Measurements from ENCODE around the gene RSRP1.
"Not testable (repeated sequence)": the region's sequence is repeated elsewhere in the genome, so short reads cannot be mapped to it uniquely, and the experiment has no call there.

Gene RSRP1

GRCh38 chr1:25278358-25278757 is 31.1 kb upstream of the RSRP1 start:
- H3K4me1 ChIP-seq (ENCODE audit: control insufficient read depth in 1 of 2, insufficient read depth in 2 of 2, low read length in 2 of 2): not testable (repeated sequence)

GRCh38 chr1:25277295-25277694 is 30.0 kb upstream of the RSRP1 start:
- not testable (repeated sequence) for H3K27ac ChIP-seq (ENCODE audit: low read depth, low read length); H3K9me3 ChIP-seq (ENCODE audit: control insufficient read depth in 1 of 2, low read length in 2 of 2); H3K9ac ChIP-seq (ENCODE audit: low read depth in 1 of 2, low read length in 2 of 2); H3K4me1 ChIP-seq (ENCODE audit: control insufficient read depth in 1 of 2, insufficient read depth in 2 of 2, low read length in 2 of 2); H3K36me3 ChIP-seq (ENCODE audit: control insufficient read depth in 1 of 2, insufficient read depth in 2 of 2, low read length in 2 of 2); H3K27me3 ChIP-seq (ENCODE audit: control insufficient read depth in 1 of 2, insufficient read depth in 2 of 2, low read length in 2 of 2); H3K4me3 ChIP-seq (ENCODE audit: low read depth in 1 of 2, low read length in 2 of 2)

More at GRCh38 chr1:25278358-25278757, 31.1 kb upstream of the RSRP1 start:
- H3K9me3 ChIP-seq (ENCODE audit: control insufficient read depth in 1 of 2, low read length in 2 of 2); H3K4me3 ChIP-seq (ENCODE audit: low read depth in 1 of 2, low read length in 2 of 2); H3K36me3 ChIP-seq (ENCODE audit: control insufficient read depth in 1 of 2, insufficient read depth in 2 of 2, low read length in 2 of 2); H3K27ac ChIP-seq (ENCODE audit: low read depth, low read length); H3K27me3 ChIP-seq (ENCODE audit: control insufficient read depth in 1 of 2, insufficient read depth in 2 of 2, low read length in 2 of 2); H3K9ac ChIP-seq (ENCODE audit: low read depth in 1 of 2, low read length in 2 of 2): not testable (repeated sequence)

DNA sequence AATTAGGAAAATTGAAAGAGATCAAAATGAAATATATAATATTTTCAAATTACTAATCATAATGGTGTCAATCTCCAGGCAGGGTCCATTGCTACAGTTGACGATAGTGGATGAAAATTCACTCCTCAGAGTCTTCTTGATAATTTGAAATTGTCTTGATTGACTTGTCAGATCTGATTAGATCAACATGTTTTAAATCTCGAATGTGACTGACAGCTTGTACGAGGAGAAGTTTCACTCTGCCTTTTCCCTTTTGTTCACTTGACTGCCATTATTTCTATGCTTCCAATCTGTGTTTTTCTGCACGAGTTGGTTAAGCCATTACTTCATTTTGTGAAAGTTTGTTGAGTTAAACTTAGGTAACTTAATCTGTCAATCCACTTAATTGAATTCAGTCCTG is 28.4 kb upstream of the RSRP1 start:
- not testable (repeated sequence) for H3K9ac ChIP-seq (ENCODE audit: low read depth in 1 of 2, low read length in 2 of 2); H3K4me1 ChIP-seq (ENCODE audit: control insufficient read depth in 1 of 2, insufficient read depth in 2 of 2, low read length in 2 of 2); H3K27ac ChIP-seq (ENCODE audit: low read depth, low read length); H3K36me3 ChIP-seq (ENCODE audit: control insufficient read depth in 1 of 2, insufficient read depth in 2 of 2, low read length in 2 of 2); H3K4me3 ChIP-seq (ENCODE audit: low read depth in 1 of 2, low read length in 2 of 2); H3K27me3 ChIP-seq (ENCODE audit: control insufficient read depth in 1 of 2, insufficient read depth in 2 of 2, low read length in 2 of 2); H3K9me3 ChIP-seq (ENCODE audit: control insufficient read depth in 1 of 2, low read length in 2 of 2)

DNA sequence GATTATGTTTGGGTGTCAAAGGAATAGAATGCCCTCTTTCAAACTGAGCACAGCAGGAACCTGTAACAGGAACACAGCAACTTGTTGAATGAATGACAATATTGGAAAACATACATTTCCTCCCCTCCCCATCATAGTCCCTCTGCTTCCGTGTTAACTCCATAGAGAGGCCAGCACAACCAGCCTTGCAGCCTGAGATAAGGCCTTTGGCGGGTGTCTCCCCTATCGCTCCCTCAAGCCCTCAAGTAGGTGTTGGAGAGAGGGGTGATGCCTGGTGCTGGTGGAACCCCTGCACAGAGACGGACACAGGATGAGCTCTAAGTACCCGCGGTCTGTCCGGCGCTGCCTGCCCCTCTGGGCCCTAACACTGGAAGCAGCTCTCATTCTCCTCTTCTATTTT is 25.0 kb upstream of the RSRP1 start, which contains the start of gene RHD:
TSS of gene RHD (plus strand) at position 272 of the 400 bp plus-strand sequence. CDS start at position 311, 39 bp downstream.
- not testable (repeated sequence) for H3K27me3 ChIP-seq (ENCODE audit: control insufficient read depth in 1 of 2, insufficient read depth in 2 of 2, low read length in 2 of 2); H3K36me3 ChIP-seq (ENCODE audit: control insufficient read depth in 1 of 2, insufficient read depth in 2 of 2, low read length in 2 of 2); H3K4me1 ChIP-seq (ENCODE audit: control insufficient read depth in 1 of 2, insufficient read depth in 2 of 2, low read length in 2 of 2); H3K27ac ChIP-seq (ENCODE audit: low read depth, low read length); H3K9ac ChIP-seq (ENCODE audit: low read depth in 1 of 2, low read length in 2 of 2); H3K4me3 ChIP-seq (ENCODE audit: low read depth in 1 of 2, low read length in 2 of 2); H3K9me3 ChIP-seq (ENCODE audit: control insufficient read depth in 1 of 2, low read length in 2 of 2)

- not testable (repeated sequence) for H3K9ac ChIP-seq (ENCODE audit: low read depth in 1 of 2, low read length in 2 of 2); H3K27ac ChIP-seq (ENCODE audit: low read depth, low read length)
Measured at GRCh38 chr1:25268143-25268760, 21.0 kb upstream of the RSRP1 start.

DNA sequence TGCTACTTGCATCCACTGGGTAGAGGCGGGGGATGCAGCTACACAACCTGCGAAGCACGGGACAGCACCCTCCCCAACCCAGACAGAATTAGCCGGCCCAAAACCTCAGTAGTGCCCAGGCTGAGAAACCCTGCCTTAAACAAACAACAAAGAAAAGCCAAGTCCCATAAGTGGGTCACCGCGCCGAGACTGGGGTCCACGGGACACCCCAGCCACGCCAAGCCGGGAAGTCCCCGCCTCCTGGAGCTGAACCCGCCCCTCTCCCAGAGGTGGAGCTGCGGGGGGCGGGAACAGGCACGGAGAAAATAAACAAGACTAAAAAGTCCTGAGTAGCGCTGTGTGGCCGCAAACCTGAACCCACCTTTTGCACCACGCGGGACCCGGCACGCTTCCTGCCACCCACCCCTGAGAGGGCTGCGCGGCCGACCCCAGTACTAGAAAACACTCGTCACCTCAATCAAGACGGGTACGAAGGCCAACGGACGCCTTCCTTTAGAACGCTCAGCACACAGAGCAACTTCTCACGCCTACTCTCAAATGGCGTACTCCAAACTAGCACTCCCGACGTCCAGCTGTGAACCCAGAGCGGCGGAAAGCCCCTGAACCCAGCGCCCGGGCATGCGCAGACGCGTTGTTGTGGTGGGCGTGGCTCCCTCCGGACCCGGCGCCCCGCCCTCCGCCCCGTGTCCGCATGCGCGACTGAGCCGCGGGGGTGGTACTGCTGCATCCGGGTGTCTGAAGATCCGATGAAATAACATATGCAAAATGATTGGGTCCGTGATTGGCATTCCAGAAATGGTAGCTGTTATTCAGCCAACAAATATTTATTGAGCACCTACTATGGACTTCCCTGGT is 20.3 kb upstream of the RSRP1 start:
- H3K27ac ChIP-seq (ENCODE audit: low read depth, low read length): peak overlapping the region; percentile 78
- H3K36me3 ChIP-seq (ENCODE audit: control insufficient read depth in 1 of 2, insufficient read depth in 2 of 2, low read length in 2 of 2); H3K9me3 ChIP-seq (ENCODE audit: control insufficient read depth in 1 of 2, low read length in 2 of 2); H3K9ac ChIP-seq (ENCODE audit: low read depth in 1 of 2, low read length in 2 of 2); H3K4me1 ChIP-seq (ENCODE audit: control insufficient read depth in 1 of 2, insufficient read depth in 2 of 2, low read length in 2 of 2); H3K27me3 ChIP-seq (ENCODE audit: control insufficient read depth in 1 of 2, insufficient read depth in 2 of 2, low read length in 2 of 2): not testable (repeated sequence)
- peak overlapping the region; percentile 43 to 46 for H3K4me3 ChIP-seq (ENCODE audit: low read depth in 1 of 2, low read length in 2 of 2)

More at GRCh38 chr1:25268143-25268760, 21.0 kb upstream of the RSRP1 start:
- peak overlapping the region; percentile 32 to 46 for H3K4me3 ChIP-seq (ENCODE audit: low read depth in 1 of 2, low read length in 2 of 2)
- H3K9me3 ChIP-seq (ENCODE audit: control insufficient read depth in 1 of 2, low read length in 2 of 2); H3K36me3 ChIP-seq (ENCODE audit: control insufficient read depth in 1 of 2, insufficient read depth in 2 of 2, low read length in 2 of 2); H3K27me3 ChIP-seq (ENCODE audit: control insufficient read depth in 1 of 2, insufficient read depth in 2 of 2, low read length in 2 of 2); H3K4me1 ChIP-seq (ENCODE audit: control insufficient read depth in 1 of 2, insufficient read depth in 2 of 2, low read length in 2 of 2): not testable (repeated sequence)

DNA sequence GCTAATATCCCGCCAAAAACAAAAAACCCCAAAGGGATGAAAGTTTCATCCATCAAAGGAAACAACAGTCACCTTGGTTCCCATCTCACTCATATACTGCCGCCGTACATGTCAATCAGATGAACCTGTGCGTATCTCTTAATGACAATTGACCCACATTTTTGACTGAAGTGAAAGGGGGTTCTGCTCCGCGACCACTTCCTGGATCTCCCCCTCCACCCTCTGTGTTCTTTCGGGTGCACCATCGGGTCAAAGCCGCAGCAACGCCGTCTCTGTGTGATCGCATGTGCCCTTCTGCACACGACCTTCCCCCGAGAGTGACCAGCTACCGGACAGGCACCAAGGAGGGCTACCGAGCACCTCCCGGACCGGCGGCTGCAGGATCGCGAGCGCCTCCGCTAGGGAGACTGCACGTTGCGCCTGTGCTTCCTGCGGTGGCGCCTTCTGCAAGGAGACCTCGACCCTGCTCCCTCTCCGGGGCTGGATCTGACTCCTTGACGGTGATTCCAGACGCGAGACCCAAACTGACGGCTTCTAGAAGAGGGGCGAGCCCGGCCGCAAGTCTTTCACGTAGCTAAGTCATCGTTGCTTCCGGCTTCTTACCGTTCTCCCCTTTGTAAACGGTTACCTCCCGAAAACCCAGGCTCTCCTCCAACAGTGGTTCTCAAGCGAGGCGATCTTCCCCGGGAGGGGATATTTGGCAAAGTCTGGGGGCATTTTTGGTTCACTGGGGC is 19.5 kb upstream of the RSRP1 start:
- Histone ChIP-seq H3K4me3 (ENCODE audit: low read depth in 1 of 2, low read length in 2 of 2) (peak overlapping the region; percentile 65 to 73), H3K9ac (ENCODE audit: low read depth in 1 of 2, low read length in 2 of 2) (peak overlapping the region in 1 of 2 donors; percentile 25)
- H3K9me3 ChIP-seq (ENCODE audit: control insufficient read depth in 1 of 2, low read length in 2 of 2); H3K27me3 ChIP-seq (ENCODE audit: control insufficient read depth in 1 of 2, insufficient read depth in 2 of 2, low read length in 2 of 2); H3K36me3 ChIP-seq (ENCODE audit: control insufficient read depth in 1 of 2, insufficient read depth in 2 of 2, low read length in 2 of 2); H3K4me1 ChIP-seq (ENCODE audit: control insufficient read depth in 1 of 2, insufficient read depth in 2 of 2, low read length in 2 of 2); H3K27ac ChIP-seq (ENCODE audit: low read depth, low read length): not testable (repeated sequence)

DNA sequence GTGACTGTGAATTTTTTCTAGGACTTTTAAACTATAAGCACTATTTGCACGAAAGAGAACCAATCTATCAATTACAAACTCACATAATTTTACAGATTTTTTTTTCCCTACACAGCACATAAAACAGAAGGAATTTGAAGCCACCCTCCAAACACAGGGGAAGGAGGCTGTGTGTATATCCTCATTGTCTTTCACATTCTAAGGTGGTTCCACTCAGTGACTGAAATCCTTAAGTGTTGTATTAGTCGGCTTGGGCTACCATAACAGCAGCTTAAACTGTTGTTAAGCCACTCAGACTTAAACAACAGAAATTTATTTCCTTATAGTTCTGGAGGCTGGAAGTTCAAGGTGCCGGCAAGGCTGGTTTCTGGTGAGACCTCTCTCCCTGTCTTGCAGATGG is 13.1 kb upstream of the RSRP1 start:
- not testable (repeated sequence) for H3K27ac ChIP-seq (ENCODE audit: low read depth, low read length); H3K4me3 ChIP-seq (ENCODE audit: low read depth in 1 of 2, low read length in 2 of 2); H3K36me3 ChIP-seq (ENCODE audit: control insufficient read depth in 1 of 2, insufficient read depth in 2 of 2, low read length in 2 of 2); H3K9me3 ChIP-seq (ENCODE audit: control insufficient read depth in 1 of 2, low read length in 2 of 2); H3K9ac ChIP-seq (ENCODE audit: low read depth in 1 of 2, low read length in 2 of 2); H3K4me1 ChIP-seq (ENCODE audit: control insufficient read depth in 1 of 2, insufficient read depth in 2 of 2, low read length in 2 of 2); H3K27me3 ChIP-seq (ENCODE audit: control insufficient read depth in 1 of 2, insufficient read depth in 2 of 2, low read length in 2 of 2)

- not testable (repeated sequence) for H3K27ac ChIP-seq (ENCODE audit: low read depth, low read length); H3K27me3 ChIP-seq (ENCODE audit: control insufficient read depth in 1 of 2, insufficient read depth in 2 of 2, low read length in 2 of 2); H3K9ac ChIP-seq (ENCODE audit: low read depth in 1 of 2, low read length in 2 of 2); H3K9me3 ChIP-seq (ENCODE audit: control insufficient read depth in 1 of 2, low read length in 2 of 2); H3K36me3 ChIP-seq (ENCODE audit: control insufficient read depth in 1 of 2, insufficient read depth in 2 of 2, low read length in 2 of 2); H3K4me3 ChIP-seq (ENCODE audit: low read depth in 1 of 2, low read length in 2 of 2); H3K4me1 ChIP-seq (ENCODE audit: control insufficient read depth in 1 of 2, insufficient read depth in 2 of 2, low read length in 2 of 2)
Measured at GRCh38 chr1:25259813-25260212, 12.6 kb upstream of the RSRP1 start.

GRCh38 chr1:25257196-25257595 is 9.9 kb upstream of the RSRP1 start:
- no peaks in the 10 kb centered on the region for H3K36me3 ChIP-seq (ENCODE audit: control insufficient read depth in 1 of 2, insufficient read depth in 2 of 2, low read length in 2 of 2)
- H3K9ac ChIP-seq (ENCODE audit: low read depth in 1 of 2, low read length in 2 of 2): no peak overlapping the region
- H3K4me1 ChIP-seq (ENCODE audit: control insufficient read depth in 1 of 2, insufficient read depth in 2 of 2, low read length in 2 of 2): no peaks in the 10 kb centered on the region
- H3K27me3 ChIP-seq (ENCODE audit: control insufficient read depth in 1 of 2, insufficient read depth in 2 of 2, low read length in 2 of 2): no peaks in the 10 kb centered on the region
- no peak overlapping the region for H3K4me3 ChIP-seq (ENCODE audit: low read depth in 1 of 2, low read length in 2 of 2)
- no peak overlapping the region for H3K27ac ChIP-seq (ENCODE audit: low read depth, low read length)
- no peaks in the 10 kb centered on the region for H3K9me3 ChIP-seq (ENCODE audit: control insufficient read depth in 1 of 2, low read length in 2 of 2)
